ENCODE results near the gene RBM47.
"Not testable (repeated sequence)": the region's sequence is repeated elsewhere in the genome, so short reads cannot be mapped to it uniquely, and the experiment has no call there.

Gene RBM47

DNA sequence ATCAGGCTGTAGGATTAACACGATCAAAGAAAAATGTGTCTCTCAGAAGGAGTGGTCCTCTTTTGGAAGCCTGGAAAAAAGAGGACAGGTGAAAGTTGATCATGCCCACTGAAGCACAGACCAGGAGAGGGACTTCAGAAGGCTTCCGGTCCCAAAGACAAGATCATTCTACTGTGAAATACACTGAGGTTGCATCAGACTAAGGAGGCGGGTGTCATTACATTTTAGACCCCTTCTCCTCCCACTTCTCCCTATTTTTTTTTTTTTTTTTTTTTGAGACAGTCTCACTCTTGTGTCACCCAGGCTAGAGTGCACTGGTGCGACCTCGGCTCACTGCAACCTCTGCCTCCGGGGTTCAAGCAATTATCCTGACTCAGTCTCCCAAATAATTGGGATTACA, 67.5 kb downstream of the RBM47 start:
- DNase-seq (ENCODE audit: low spot score), result no peak

DNA sequence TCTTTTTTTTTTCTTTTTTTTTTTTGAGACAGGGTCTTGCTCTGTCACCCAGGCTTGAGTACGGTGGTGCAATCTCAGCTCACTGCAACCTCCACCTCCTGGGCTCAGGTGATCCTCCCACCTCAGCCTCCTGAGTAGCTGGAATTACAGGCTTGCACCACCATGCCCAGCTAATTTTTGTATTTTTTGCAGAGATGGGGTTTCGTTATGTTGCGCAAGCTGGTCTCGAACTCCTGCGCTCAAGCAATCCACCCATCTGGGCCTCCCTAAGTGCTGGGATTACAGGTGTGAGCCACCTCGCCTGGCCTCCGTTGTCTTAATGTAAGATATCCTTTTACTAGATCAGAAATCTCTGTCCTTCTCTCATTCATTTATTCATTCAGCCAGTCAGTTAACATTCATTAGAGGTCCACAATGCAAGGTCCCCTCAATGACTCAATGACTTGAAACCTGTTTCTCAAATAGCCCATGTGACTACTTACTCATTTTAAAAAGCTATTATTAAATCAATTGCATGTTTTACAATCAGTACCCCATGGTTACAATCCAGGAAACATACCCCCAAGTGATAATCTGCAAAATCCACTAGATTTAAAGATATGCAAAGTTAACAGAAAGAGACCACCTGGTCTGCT, 68.0 kb downstream of the RBM47 start:
- DNase-seq (ENCODE audit: low spot score), result not testable (repeated sequence)

DNA sequence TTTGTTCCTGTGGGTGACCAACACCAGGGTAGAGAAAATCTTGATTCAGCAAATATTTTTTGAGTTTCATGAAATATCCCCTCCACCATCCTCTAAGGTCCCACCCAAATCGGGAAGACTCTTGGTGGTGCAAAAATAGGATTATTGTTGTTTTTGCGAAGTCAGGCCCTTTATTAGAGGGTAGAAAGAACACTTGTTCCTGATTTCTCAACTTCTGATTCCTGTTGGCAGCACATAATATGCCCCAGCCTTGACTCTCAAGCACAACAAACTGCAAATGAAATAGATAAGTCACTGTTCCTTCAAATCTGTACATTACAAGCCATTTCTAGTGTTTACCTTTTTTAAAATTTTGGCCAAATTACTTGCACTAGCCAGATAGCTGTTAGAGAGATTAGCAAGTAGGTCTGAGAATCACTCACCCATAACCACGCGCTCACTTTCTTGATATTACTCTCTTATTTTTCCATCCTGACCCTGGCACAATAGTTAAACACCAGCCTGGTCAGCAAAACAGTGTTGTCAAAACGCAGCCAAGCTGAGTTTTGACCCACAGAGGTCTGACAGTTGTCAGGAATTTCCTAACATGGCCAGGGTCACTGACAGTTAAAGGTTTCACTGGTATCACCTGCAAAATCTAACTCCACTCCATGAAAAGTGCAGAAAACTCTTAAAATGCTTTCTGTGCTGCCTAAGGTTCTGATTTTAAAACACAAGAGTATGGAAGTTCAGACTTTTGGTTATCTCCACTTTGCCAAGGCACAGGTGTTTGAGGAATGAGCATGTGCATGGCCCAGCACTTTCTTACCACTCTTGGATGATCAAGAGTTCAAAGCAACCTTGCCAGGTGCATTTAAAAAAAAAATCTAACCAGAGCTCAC, 69.8 kb downstream of the RBM47 start:
- DNase-seq (ENCODE audit: low spot score), result no peak

GRCh38 chr4:40557736-40558135, 71.9 kb downstream of the RBM47 start:
- DNase-seq (ENCODE audit: low spot score), result no peak

DNA sequence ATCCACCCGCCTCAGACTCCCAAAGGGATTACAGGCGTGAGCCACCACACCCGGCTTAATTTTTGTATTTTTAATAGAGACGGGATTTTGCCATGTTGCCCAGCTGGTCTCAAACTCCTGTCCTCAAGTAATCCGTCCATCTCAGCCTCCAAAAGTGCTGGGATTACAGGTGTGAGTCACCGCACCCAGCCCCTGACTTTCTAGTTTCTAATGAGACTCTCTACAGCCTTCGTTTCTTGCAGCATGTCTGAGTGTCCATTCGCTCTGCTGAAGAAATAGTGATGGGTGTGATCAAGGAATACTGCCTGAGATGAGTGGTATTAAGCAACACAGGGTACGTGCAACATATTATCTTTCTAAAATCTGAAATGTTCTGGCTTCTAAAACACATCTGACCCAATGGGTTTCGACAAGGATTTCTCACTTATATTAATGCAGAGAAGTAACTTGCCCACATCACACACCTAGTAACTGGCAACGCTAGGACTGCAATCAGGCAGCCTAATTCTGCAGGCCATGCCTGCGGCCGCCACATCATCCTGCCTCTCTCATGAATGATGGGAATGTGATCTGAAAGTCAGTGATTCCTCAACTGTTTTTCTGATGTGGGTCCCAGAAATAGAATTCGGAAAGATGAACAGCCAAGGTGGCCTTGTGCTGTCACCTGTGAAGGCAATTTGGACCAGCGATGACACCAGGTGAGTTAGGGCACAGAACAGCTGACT, 74.3 kb downstream of the RBM47 start:
- DNase-seq (ENCODE audit: low spot score), result no peak

- DNase-seq (ENCODE audit: low spot score), result not testable (repeated sequence)
Observed at GRCh38 chr4:40554641-40555040, 75.0 kb downstream of the RBM47 start.

DNA sequence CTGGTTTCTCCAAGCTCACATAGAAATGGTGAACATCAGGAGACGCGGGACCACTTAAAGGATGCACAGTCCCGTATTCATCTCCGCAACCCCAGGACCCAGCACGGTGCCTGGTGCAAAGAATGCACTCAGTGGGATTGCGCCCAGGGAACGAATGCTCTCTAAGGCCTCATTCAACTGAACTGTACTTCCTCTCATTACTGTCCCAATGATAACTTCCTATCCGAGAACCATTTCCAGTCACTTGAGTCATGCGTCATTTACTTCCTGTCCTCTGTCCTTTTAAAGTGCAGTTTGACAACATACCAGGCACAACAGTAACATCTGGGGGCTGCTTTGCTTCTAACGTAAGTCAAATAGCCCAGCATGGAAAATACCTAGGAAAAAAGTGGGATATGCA, 75.7 kb downstream of the RBM47 start:
- no peak for DNase-seq (ENCODE audit: low spot score)

GRCh38 chr4:40552536-40552935, 77.1 kb downstream of the RBM47 start:
- DNase-seq (ENCODE audit: low spot score), result no peak

GRCh38 chr4:40551568-40552136, 78.0 kb downstream of the RBM47 start:
- not testable (repeated sequence) for DNase-seq (ENCODE audit: low spot score)

DNA sequence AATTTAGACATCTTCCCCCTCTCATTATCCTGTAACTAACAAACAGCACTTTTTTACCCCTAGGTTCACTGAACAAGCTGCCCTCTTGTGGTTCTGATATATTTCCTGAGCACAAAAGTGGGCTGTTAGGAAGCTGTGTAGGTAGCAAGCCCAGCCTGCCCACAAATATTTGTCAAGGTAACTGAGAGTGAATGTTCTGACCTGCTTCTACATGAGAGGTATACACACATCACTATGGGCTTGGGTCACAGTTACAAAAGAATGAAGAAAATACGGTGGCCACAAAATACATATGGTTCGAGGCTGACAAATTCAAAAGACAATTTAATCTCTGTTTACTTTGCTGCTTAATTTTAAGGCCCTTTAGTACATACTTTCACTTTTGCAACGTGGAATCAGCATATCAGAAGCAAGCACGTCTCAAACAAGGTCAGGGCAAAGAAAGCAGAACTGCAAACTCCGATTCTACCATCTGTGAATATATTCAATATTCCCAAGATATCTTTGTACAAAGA, 78.7 kb downstream of the RBM47 start:
- peak; percentile 43 for DNase-seq (ENCODE audit: low spot score)

- no peak for DNase-seq (ENCODE audit: low spot score)
Observed at GRCh38 chr4:40550196-40550595, 79.5 kb downstream of the RBM47 start.

GRCh38 chr4:40548256-40548655, 81.4 kb downstream of the RBM47 start:
- DNase-seq (ENCODE audit: low spot score), result no peak

DNA sequence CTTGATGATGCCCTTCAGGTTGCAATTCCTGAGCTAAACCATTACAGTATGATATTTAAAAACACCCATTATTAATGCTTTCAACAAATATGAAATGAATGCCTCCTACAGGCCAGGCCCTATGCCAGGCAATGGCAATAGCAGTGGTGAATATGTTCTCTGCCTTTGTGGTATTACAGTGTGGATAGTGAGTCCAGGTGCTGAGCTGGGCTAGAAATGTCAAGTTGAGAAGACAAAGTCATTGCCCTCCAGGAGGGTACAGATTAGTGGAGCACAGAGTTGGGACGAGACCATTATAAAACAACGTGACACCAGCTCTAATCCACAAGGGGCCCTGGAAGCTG, 81.9 kb downstream of the RBM47 start:
- no peak for DNase-seq (ENCODE audit: low spot score)

- no peak for DNase-seq (ENCODE audit: low spot score)
Observed at GRCh38 chr4:40546969-40547788, 82.5 kb downstream of the RBM47 start.

GRCh38 chr4:40546506-40546905, 83.2 kb downstream of the RBM47 start:
- DNase-seq (ENCODE audit: low spot score), result no peak

DNA sequence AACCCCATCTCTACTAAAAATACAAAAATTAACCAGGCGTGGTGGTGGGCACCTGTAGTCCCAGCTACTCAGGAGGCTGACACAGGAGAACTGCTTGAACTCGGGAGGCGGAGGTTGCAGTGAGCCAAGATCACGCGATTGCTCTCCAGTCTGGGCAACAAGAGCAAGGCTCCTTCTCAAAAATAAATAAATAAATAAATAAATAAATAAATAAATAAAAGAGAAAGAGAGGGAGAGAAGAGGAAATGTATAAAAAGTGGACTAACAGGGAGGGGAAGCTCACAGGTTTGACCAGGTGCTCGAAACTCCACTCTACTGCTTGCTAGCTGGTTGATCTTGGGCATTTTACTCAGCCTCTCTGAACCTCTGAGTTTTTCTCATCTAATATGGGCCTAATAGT, 84.2 kb downstream of the RBM47 start:
- DNase-seq (ENCODE audit: low spot score), result not testable (repeated sequence)

- DNase-seq (ENCODE audit: low spot score), result no peak
Observed at GRCh38 chr4:40544221-40544620, 85.4 kb downstream of the RBM47 start.

GRCh38 chr4:40540800-40541199, 88.9 kb downstream of the RBM47 start:
- no peak for DNase-seq (ENCODE audit: low spot score)

DNA sequence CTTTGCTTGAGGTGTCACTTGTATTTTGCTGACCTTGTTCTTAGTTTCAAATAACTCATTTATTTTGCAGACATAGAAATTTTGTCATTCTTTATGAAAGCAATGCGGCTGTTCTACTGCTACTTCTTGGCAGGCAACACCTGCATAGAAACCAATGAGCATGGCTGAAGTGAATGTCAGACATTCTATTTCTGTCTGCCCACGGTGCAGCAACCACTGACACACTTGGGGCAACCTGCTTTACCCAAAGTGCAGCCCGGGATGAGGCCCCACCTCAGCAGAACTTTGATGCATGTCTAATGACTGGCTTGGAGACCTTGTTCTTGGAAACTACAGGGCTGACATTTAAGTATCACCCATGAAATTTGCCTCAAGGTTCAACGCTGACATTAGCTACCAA, 93.6 kb downstream of the RBM47 start:
- peak; percentile 46 for DNase-seq (ENCODE audit: low spot score)

DNA sequence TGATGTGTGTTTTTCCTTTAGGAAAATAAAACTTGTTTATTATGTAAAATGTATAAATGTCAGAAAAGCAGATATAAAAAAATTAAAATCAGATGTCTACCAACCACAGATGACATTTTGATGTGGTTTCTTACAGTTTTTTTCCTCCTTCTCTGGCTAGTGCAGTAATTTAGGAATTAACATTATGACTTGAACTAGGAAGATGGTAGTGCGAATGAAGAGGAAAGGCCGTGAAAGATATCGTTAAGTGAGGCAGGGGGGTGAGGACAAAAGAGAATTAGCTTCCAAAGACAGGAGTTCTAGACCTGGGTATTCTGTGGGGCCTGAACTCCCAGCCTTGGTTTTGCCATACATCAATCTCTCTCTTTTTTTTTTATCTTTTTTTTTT, 98.0 kb downstream of the RBM47 start:
- DNase-seq (ENCODE audit: low spot score), result no peak

GRCh38 chr4:40530961-40531635, 98.6 kb downstream of the RBM47 start:
- no peak for DNase-seq (ENCODE audit: low spot score)
